Smooth muscle cell (in vitro differentiated cells): ENCODE results near the gene ATF6. TPM values are rescaled to one million over a fixed set of nuclear protein-coding genes. Genes with fewer than 3 reads are reported as not detected.

ENCODE experiments used
- DNase-seq: peaks from one replicate; lab custom pipeline; 2025; ENCODE audit not compliant: unreplicated experiment; lab: John Stamatoyannopoulos, UW
- H2AFZ ChIP-seq: fragments of 200-600 bp; sonication (generic); 2 replicates; pipeline ENCODE4 v1.6.0; 2016; ENCODE audit warnings: antibody characterized with exemption, low read depth, mild to moderate bottlenecking
- H3F3A ChIP-seq: fragments of 200-600 bp; sonication (generic); 2 replicates; pipeline ENCODE4 v1.6.0; 2017; ENCODE audit warnings: antibody characterized with exemption, low read depth
- H3K27ac ChIP-seq: fragments of 200-600 bp; sonication (generic); 2 replicates; pipeline ENCODE4 v1.5.1; 2016; ENCODE audit warnings: low read depth, mild to moderate bottlenecking
- H3K27me3 ChIP-seq: fragments of 200-600 bp; sonication (generic); 2 replicates; pipeline ENCODE4 v1.6.1; 2016; ENCODE audit warnings: low read depth, mild to moderate bottlenecking
- H3K36me3 ChIP-seq: fragments of 200-600 bp; sonication (generic); 2 replicates; pipeline ENCODE4 v1.5.1; 2016; ENCODE audit warnings: low read depth
- H3K4me1 ChIP-seq: fragments of 200-600 bp; sonication (generic); 2 replicates; pipeline ENCODE4 v1.5.1; 2016; ENCODE audit warnings: low read depth
- H3K4me2 ChIP-seq: fragments of 200-600 bp; sonication (generic); 2 replicates; pipeline ENCODE4 v1.6.0; 2016; ENCODE audit warnings: mild to moderate bottlenecking
- H3K4me3 ChIP-seq: fragments of 200-600 bp; sonication (generic); 2 replicates; pipeline ENCODE4 v1.5.1; 2016; ENCODE audit warnings: mild to moderate bottlenecking
- H3K79me2 ChIP-seq: fragments of 200-600 bp; sonication (generic); 2 replicates; pipeline ENCODE4 v1.6.0; 2016; ENCODE audit warnings: low read depth, mild to moderate bottlenecking
- H3K9ac ChIP-seq: fragments of 200-600 bp; sonication (generic); 2 replicates; pipeline ENCODE4 v1.6.0; 2016; ENCODE audit warnings: low read depth
- H3K9me3 ChIP-seq: fragments of 200-600 bp; sonication (generic); replicated peaks from 2 replicates; pipeline ENCODE4 v1.5.1; 2016; ENCODE audit warnings: low read depth
- H4K20me1 ChIP-seq: fragments of 200-600 bp; sonication (generic); 2 replicates; pipeline ENCODE4 v1.6.0; 2016; ENCODE audit warnings: low read depth
- CTCF ChIP-seq: fragments of 200-600 bp; sonication (generic); IDR thresholded peaks from 2 replicates; pipeline ENCODE4 v1.5.1; 2017; ENCODE audit warnings: borderline replicate concordance, mild to moderate bottlenecking, antibody characterized with exemption; ENCODE audit not compliant: insufficient read depth, poor library complexity, severe bottlenecking
- WGBS: methylation state at CpG from one replicate; pipeline ENCODE4 v1.1.7; 2016; ENCODE audit warnings: low lambda C conversion rate; 5-methylcytosine and 5-hydroxymethylcytosine counted together
- polyA plus RNA-seq: library from polyadenylated mRNA; unstranded; fragments of >200 nt; fragmentation: Nextera tagmentation; extraction: Ambion mirVana; gene quantifications from 2 replicates; pipeline ENCODE4 v1.2.1, GENCODE V29; 2016
- total RNA-seq: library from RNA; depleted of rRNA; stranded (reverse); fragments of >200 nt; gene quantifications from 2 replicates; pipeline ENCODE4 v1.2.3, GENCODE V29; 2014

ATF6 gene
- total and polyA plus RNA-seq, 2 experiments from 2014 or later = 7.8 to 22.9 TPM

GRCh38 chr1:161839591-161839990 lies 73.5 kb downstream of the ATF6 start:
- Histone ChIP-seq H2AFZ (no peak overlapping the region), H3K9me3 (no peaks in the 10 kb centered on the region), H3K79me2 (no peaks in the 10 kb centered on the region), H3K4me1 (no peaks in the 10 kb centered on the region), H3K27me3 (no peaks in the 10 kb centered on the region), H3K27ac (no peak overlapping the region), H3F3A (no peaks in the 10 kb centered on the region), H3K4me2 (no peak overlapping the region), H3K4me3 (no peak overlapping the region), H3K9ac (no peak overlapping the region), H4K20me1 (no peaks in the 10 kb centered on the region), H3K36me3 (peaks cover 5% of the 10 kb centered on the region)
- no peak for TF ChIP-seq CTCF
- 97% methylated on average over 2 of the region's 2 CpGs for WGBS
- no peak for DNase-seq

- WGBS = 95% methylated on average over 1 of the region's 1 CpG
Measured at GRCh38 chr1:161840363-161840762, 74.2 kb downstream of the ATF6 start.

GRCh38 chr1:161843156-161843555 lies 77.0 kb downstream of the ATF6 start:
- Histone ChIP-seq H3K36me3 (peaks cover 5% of the 10 kb centered on the region), H3K9ac (no peak overlapping the region), H4K20me1 (no peaks in the 10 kb centered on the region), H3F3A (no peaks in the 10 kb centered on the region), H3K79me2 (no peaks in the 10 kb centered on the region), H2AFZ (no peak overlapping the region), H3K27me3 (no peaks in the 10 kb centered on the region), H3K4me2 (no peak overlapping the region), H3K4me1 (no peaks in the 10 kb centered on the region), H3K4me3 (no peak overlapping the region), H3K9me3 (no peaks in the 10 kb centered on the region), H3K27ac (no peak overlapping the region)
- no peak for DNase-seq
- no peak for TF ChIP-seq CTCF
- WGBS = 88% methylated on average over 1 of the region's 1 CpG

More at GRCh38 chr1:161840363-161840762, 74.2 kb downstream of the ATF6 start:
- no peak for DNase-seq
- Histone ChIP-seq H3K27ac (no peak overlapping the region), H3K4me2 (no peak overlapping the region), H3K9me3 (no peaks in the 10 kb centered on the region), H3K9ac (no peak overlapping the region), H3K27me3 (no peaks in the 10 kb centered on the region), H3K36me3 (peaks cover 5% of the 10 kb centered on the region), H2AFZ (no peak overlapping the region), H4K20me1 (no peaks in the 10 kb centered on the region), H3K4me1 (no peaks in the 10 kb centered on the region), H3F3A (no peaks in the 10 kb centered on the region), H3K4me3 (no peak overlapping the region), H3K79me2 (no peaks in the 10 kb centered on the region)
- no peak for TF ChIP-seq CTCF

- Histone ChIP-seq H3K9me3 (no peaks in the 10 kb centered on the region), H3K4me1 (no peaks in the 10 kb centered on the region), H3K36me3 (peaks cover 5% of the 10 kb centered on the region), H3K27me3 (no peaks in the 10 kb centered on the region), H2AFZ (no peak overlapping the region), H3K79me2 (no peaks in the 10 kb centered on the region), H3K9ac (no peak overlapping the region), H3K4me3 (no peak overlapping the region), H3K4me2 (no peak overlapping the region), H4K20me1 (no peaks in the 10 kb centered on the region), H3K27ac (no peak overlapping the region), H3F3A (no peaks in the 10 kb centered on the region)
- no peak for TF ChIP-seq CTCF
- no peak for DNase-seq
Measured at GRCh38 chr1:161844696-161845095, 78.6 kb downstream of the ATF6 start.
